ENCODE results near the gene ASAP3. TPM values are rescaled to one million over a fixed set of nuclear protein-coding genes. Genes with fewer than 3 reads are reported as not detected.
A peak's percentile ranks its signal among the peaks of the same experiment; 100 is the strongest.

ASAP3 gene
- total RNA-seq, 1 experiment from 2014 or later: 17.9 TPM

GRCh38 chr1:23531562-23532094 is 47.6 kb upstream of the ASAP3 start:
- TF ChIP-seq POLR2AphosphoS5 (IDR thresholded peaks at IDR 0.05; ENCODE audit: low read depth, low read length) (no peak), TCF7L2 (IDR thresholded peaks at IDR 0.05; ENCODE audit: low read depth, low read length) (no peak), CTCF (IDR thresholded peaks at IDR 0.05) (no peak)
- DNase-seq (ENCODE audit: low read depth, low spot score): no peak
- ChIA-PET POLR2A (no interaction called here), CTCF (interaction anchor here (0.5 to 1.1 kb wide), 2 partner anchors 17 to 35 kb away, joined by 3 to 9 read pairs; no protein-coding TSS in a partner anchor)
- Histone ChIP-seq H3K9me3 (ENCODE audit: control insufficient read depth, insufficient read depth, low read depth, low read length) (no peaks in the 10 kb centered on the region), H3K4me1 (ENCODE audit: control insufficient read depth, insufficient read depth, low read length) (peaks cover 30% of the 10 kb centered on the region), H3K4me3 (ENCODE audit: low read depth in 2 of 2, low read length in 2 of 2) (peak overlapping the region; percentile 52 to 77), H3K36me3 (ENCODE audit: control insufficient read depth, insufficient read depth, low read length) (peaks cover 2% of the 10 kb centered on the region; the same call in 1 of the 2 replicates), H3K27me3 (ENCODE audit: control insufficient read depth, insufficient read depth, low read length) (no peaks in the 10 kb centered on the region), H3K27ac (ENCODE audit: low read length) (peak overlapping the region; percentile 71)
- intact Hi-C loops (cut with micrococcal nuclease; ENCODE audit: unreplicated experiment) (no loop called here), in situ Hi-C loops (cut with HindIII; ENCODE audit: low pct_unique_long_range_greater_than_20kb, low sequenced_read_pairs) (no loop called here)
- ATAC-seq: no peak
- BruUV-seq (replicated peaks): no TSS peak

GRCh38 chr1:23530747-23531561 is 47.0 kb upstream of the ASAP3 start, which contains the start of gene E2F2:
Gene E2F2 (minus strand): TSS chr1:23531233. CDS start chr1:23530793, 440 bp downstream.
- TSS peak; percentile 93 for BruUV-seq (replicated peaks)
- Histone ChIP-seq H3K36me3 (ENCODE audit: control insufficient read depth, insufficient read depth, low read length) (peaks cover 2% of the 10 kb centered on the region; the same call in 1 of the 2 replicates), H3K4me3 (ENCODE audit: low read depth in 2 of 2, low read length in 2 of 2) (peak within 1 kb of the TSS; percentile 69 to 77), H3K27ac (ENCODE audit: low read length) (peak within 1 kb of the TSS; percentile 76), H3K27me3 (ENCODE audit: control insufficient read depth, insufficient read depth, low read length) (no peaks in the 10 kb centered on the region), H3K4me1 (ENCODE audit: control insufficient read depth, insufficient read depth, low read length) (peaks cover 30% of the 10 kb centered on the region), H3K9me3 (ENCODE audit: control insufficient read depth, insufficient read depth, low read depth, low read length) (no peaks in the 10 kb centered on the region)
- in situ Hi-C loops (cut with HindIII; ENCODE audit: low pct_unique_long_range_greater_than_20kb, low sequenced_read_pairs) (no loop called here), intact Hi-C loops (cut with micrococcal nuclease; ENCODE audit: unreplicated experiment) (no loop called here)
- POLR2A ChIA-PET: interaction anchor here (0.6 kb wide), 1 partner anchor 186 kb away, joined by 3 read pairs; no protein-coding TSS in a partner anchor
- no peak; the same call in 1 of the 2 replicates for TF ChIP-seq CTCF (IDR thresholded peaks at IDR 0.05)
- peak; percentile 80; the same call in 1 of the 2 replicates for TF ChIP-seq SIN3A (IDR thresholded peaks at IDR 0.05; ENCODE audit: borderline replicate concordance, insufficient read depth, low read depth, low read length)
- peak; percentile 28; the same call in 1 of the 2 replicates for TF ChIP-seq POLR2AphosphoS5 (IDR thresholded peaks at IDR 0.05; ENCODE audit: low read depth, low read length)
- DNase-seq (ENCODE audit: low read depth, low spot score): no peak
- CTCF ChIA-PET: interaction anchor here (1.1 to 2.0 kb wide), 2 partner anchors 34 kb away, joined by 9 to 12 read pairs; no protein-coding TSS in a partner anchor
- ATAC-seq: peak; percentile 79

- in situ Hi-C loops (cut with HindIII; ENCODE audit: low pct_unique_long_range_greater_than_20kb, low sequenced_read_pairs): no loop called here
- no TSS peak for BruUV-seq (replicated peaks)
- Histone ChIP-seq H3K27me3 (ENCODE audit: control insufficient read depth, insufficient read depth, low read length) (no peaks in the 10 kb centered on the region), H3K27ac (ENCODE audit: low read length) (peak overlapping the region; percentile 76), H3K9me3 (ENCODE audit: control insufficient read depth, insufficient read depth, low read depth, low read length) (no peaks in the 10 kb centered on the region), H3K36me3 (ENCODE audit: control insufficient read depth, insufficient read depth, low read length) (peaks cover 2% of the 10 kb centered on the region; the same call in 1 of the 2 replicates), H3K4me1 (ENCODE audit: control insufficient read depth, insufficient read depth, low read length) (peaks cover 32% of the 10 kb centered on the region), H3K4me3 (ENCODE audit: low read depth in 2 of 2, low read length in 2 of 2) (peak overlapping the region; percentile 69 to 77)
- intact Hi-C loops (cut with micrococcal nuclease; ENCODE audit: unreplicated experiment): no loop called here
- ATAC-seq: peak; percentile 33
- POLR2A ChIA-PET: no interaction called here
- TF ChIP-seq TCF7L2 (IDR thresholded peaks at IDR 0.05; ENCODE audit: low read depth, low read length): no peak
- TF ChIP-seq REST (IDR thresholded peaks at IDR 0.05; ENCODE audit: insufficient read depth in 1 of 2, low read depth in 2 of 2, low read length in 1 of 2): no peak
- TF ChIP-seq POLR2AphosphoS5 (IDR thresholded peaks at IDR 0.05; ENCODE audit: low read depth, low read length): no peak
- TF ChIP-seq CTCF (IDR thresholded peaks at IDR 0.05): no peak
- CTCF ChIA-PET: interaction anchor here (2.0 kb wide), 1 partner anchor 33 kb away, joined by 12 read pairs; no protein-coding TSS in a partner anchor
- DNase-seq (ENCODE audit: low read depth, low spot score): no peak
Measured at GRCh38 chr1:23530087-23530746, 46.2 kb upstream of the ASAP3 start.

Data from Panc1 (cell line).